ENCODE measurements around the gene UNC119. TPM values are rescaled to one million over a fixed set of nuclear protein-coding genes. Genes with fewer than 3 reads are reported as not detected.

UNC119 gene
- total and polyA plus RNA-seq, 2 of the 13 experiments (the other 11 are each of a cell fraction or from before 2014, with no cell fraction given): 10.4 to 63.1 TPM

- TF ChIP-seq SIN3A (IDR thresholded peaks at IDR 0.05; ENCODE audit: borderline replicate concordance, low read depth, low read length): 0 out of 2 replicates have a peak, but pooled peaks have one; percentile 2
- no peak; the same call in 1 of the 2 replicates for TF ChIP-seq NR0B2 (CRISPR knock-in tag; IDR thresholded peaks at IDR 0.05)
- peak; percentile 84 for TF ChIP-seq PATZ1 (CRISPR knock-in tag; IDR thresholded peaks at IDR 0.05)
- no peak for TF ChIP-seq PLSCR1 (CRISPR knock-in tag; IDR thresholded peaks at IDR 0.05; ENCODE audit: borderline replicate concordance)
- TF ChIP-seq BRF2 (CRISPR knock-in tag; IDR thresholded peaks at IDR 0.05): no peak
- TF ChIP-seq KDM3A (CRISPR knock-in tag; IDR thresholded peaks at IDR 0.05; ENCODE audit: low read depth): no peak
- no peak for TF ChIP-seq PRMT3 (CRISPR knock-in tag; IDR thresholded peaks at IDR 0.05; ENCODE audit: borderline replicate concordance, low read depth)
- TF ChIP-seq ZNF501 (CRISPR knock-in tag; IDR thresholded peaks at IDR 0.05): no peak; the same call in 1 of the 2 replicates
- no peak for TF ChIP-seq ZNF260 (CRISPR knock-in tag; IDR thresholded peaks at IDR 0.05; ENCODE audit: borderline replicate concordance, low read depth)
- no peak for TF ChIP-seq CBFB (CRISPR knock-in tag; IDR thresholded peaks at IDR 0.05)
- no peak for TF ChIP-seq ONECUT2 (CRISPR knock-in tag; IDR thresholded peaks at IDR 0.05)
- no peak for TF ChIP-seq ATRX (CRISPR knock-in tag; IDR thresholded peaks at IDR 0.05; ENCODE audit: borderline replicate concordance)
- TF ChIP-seq KMT2A (CRISPR knock-in tag; IDR thresholded peaks at IDR 0.05): peak; percentile 36; the same call in 1 of the 2 replicates
- TF ChIP-seq AHDC1 (CRISPR knock-in tag; IDR thresholded peaks at IDR 0.05; ENCODE audit: borderline replicate concordance): no peak
- TF ChIP-seq KDM5A (IDR thresholded peaks at IDR 0.05; ENCODE audit: borderline replicate concordance, low read length): no peak
- TF ChIP-seq HIC2 (CRISPR knock-in tag; IDR thresholded peaks at IDR 0.05; ENCODE audit: low read depth): no peak; the same call in 1 of the 2 replicates
Observed at GRCh38 chr17:28570716-28571360, 18.4 kb upstream of the UNC119 start (continued).
